ENCODE results near the gene TMEM254.
"Not testable (repeated sequence)": the region's sequence is repeated elsewhere in the genome, so short reads cannot be mapped to it uniquely, and the experiment has no call there.

TMEM254 gene

GRCh38 chr10:80050752-80051151 is 27.7 kb upstream of the TMEM254 start:
- TF ChIP-seq, protein P1, sequence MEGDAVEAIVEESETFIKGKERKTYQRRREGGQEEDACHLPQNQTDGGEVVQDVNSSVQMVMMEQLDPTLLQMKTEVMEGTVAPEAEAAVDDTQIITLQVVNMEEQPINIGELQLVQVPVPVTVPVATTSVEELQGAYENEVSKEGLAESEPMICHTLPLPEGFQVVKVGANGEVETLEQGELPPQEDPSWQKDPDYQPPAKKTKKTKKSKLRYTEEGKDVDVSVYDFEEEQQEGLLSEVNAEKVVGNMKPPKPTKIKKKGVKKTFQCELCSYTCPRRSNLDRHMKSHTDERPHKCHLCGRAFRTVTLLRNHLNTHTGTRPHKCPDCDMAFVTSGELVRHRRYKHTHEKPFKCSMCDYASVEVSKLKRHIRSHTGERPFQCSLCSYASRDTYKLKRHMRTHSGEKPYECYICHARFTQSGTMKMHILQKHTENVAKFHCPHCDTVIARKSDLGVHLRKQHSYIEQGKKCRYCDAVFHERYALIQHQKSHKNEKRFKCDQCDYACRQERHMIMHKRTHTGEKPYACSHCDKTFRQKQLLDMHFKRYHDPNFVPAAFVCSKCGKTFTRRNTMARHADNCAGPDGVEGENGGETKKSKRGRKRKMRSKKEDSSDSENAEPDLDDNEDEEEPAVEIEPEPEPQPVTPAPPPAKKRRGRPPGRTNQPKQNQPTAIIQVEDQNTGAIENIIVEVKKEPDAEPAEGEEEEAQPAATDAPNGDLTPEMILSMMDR (IDR thresholded peaks at IDR 0.05; ENCODE audit: low read depth, low read length): no peak
- no peak for DNase-seq (ENCODE audit: extremely low read depth, low read depth)

DNA sequence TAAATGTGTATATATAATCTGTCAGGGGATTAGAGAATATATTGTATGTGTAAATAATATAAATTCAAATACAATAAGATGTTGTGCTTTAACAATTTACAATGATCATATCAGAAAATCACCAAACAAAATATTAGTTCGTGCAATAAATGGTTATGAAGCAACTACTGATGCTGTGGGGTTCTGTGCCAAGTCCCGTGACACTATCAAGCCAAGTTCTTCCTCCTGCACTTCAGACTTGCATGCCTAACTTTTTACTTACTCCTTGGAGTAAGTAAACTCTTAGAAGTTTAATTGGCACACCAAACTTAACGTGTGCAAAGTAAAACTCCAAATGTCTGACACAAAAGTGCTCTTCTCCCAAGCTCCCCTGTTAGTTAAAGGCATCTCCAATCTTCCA is 26.5 kb upstream of the TMEM254 start:
- DNase-seq (ENCODE audit: extremely low read depth, low read depth): no peak
- TF ChIP-seq, protein P1 (IDR thresholded peaks at IDR 0.05; ENCODE audit: low read depth, low read length): no peak

GRCh38 chr10:80055760-80056159 is 22.7 kb upstream of the TMEM254 start:
- TF ChIP-seq, protein P1 (IDR thresholded peaks at IDR 0.05; ENCODE audit: low read depth, low read length): no peak
- no peak for DNase-seq (ENCODE audit: extremely low read depth, low read depth)

DNA sequence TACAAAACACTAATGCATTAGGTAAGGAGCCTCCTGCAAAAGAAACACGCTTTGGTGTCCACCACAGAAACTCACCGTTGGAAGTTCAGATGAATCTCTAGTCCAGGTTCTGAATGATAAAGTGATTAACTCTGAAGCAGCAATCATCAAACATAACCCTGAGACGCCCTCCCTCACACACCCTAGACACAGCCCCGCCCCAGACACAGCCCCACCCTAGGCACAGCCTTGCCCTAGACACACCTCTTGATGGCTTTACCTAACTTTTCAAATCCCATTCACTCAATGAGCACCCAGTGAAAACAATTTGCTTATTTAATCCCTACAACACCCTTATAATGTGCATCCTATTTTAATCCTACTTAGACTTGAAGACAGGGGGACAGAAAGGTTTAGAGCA is 21.3 kb upstream of the TMEM254 start:
- TF ChIP-seq, protein P1 (IDR thresholded peaks at IDR 0.05; ENCODE audit: low read depth, low read length): no peak
- no peak for DNase-seq (ENCODE audit: extremely low read depth, low read depth)

DNA sequence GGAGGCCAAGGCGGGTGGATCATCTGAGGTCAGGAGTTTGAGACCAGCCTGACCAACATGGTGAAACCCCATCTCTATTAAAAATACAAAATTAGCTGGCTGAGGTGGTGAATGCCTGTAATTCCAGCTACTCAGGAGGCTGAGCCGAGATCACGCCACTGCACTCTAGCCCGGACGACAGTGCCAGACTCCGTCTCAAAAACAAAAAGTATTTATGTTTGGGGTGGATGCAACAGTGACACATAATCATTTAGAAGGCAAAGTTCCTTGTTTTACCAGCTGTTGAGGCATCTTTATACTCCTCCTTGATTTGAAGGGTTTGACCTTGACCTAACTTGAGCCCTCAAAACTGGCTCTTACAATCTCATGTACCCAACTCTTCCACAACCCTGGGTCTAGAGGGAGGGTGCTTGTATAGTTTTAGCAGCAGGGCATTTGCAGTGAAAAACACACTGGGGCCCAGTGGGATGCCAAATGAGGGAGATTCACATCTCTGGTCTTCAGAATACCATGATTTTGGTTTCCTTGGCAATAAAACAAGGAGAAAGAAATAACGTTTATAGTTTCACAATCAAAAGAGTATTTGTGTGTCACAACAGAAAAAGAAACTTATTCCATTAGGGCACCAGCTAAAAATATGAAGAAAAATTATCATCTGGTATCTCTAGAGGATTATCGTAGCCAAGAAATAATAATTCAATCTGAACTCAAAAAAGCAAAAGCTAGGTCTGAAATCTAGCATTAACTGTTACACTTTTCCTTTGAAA is 14.2 kb upstream of the TMEM254 start:
- TF ChIP-seq, protein P1 (IDR thresholded peaks at IDR 0.05; ENCODE audit: low read depth, low read length): no peak
- DNase-seq (ENCODE audit: extremely low read depth, low read depth): no peak

DNA sequence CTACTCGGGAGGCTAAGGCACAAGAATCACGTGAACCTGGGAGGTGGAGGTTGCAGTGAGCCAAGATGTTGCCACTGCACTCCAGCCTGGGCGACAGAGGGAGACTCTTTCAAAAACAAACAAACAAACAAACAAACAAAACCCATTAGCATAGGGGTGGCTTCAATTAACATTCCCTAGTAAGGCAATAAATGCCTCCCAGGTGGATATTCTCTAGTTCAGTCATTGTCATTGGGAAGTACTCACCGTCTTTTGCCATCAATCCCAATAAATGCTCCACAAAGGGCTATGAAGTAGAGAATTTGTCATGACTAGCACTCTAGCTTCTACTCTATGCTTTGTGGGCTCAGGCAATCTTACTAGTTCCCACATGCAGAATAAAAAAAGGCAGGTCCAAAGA is 11.7 kb upstream of the TMEM254 start:
- DNase-seq (ENCODE audit: extremely low read depth, low read depth): no peak
- TF ChIP-seq, protein P1 (IDR thresholded peaks at IDR 0.05; ENCODE audit: low read depth, low read length): no peak

DNA sequence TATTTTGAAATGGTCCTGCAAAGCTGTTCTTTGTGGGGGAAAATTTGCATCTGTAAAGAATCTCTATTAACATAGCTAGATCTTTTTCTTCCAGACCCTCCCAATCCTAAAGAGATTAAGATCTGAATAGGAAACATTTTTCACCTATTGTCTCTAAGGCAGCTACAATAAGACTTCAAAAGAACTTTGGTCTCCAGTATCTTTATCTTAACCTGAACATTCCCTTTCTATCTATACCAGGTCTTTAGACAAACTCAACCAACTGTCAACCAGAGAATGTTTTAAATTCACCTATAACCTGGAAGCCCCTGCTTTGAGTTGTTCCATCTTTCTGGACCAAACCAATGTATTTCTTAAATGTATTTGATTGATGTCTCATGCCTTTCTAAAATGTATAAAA is 10.6 kb upstream of the TMEM254 start:
- not testable (repeated sequence) for DNase-seq (ENCODE audit: extremely low read depth, low read depth)

DNA sequence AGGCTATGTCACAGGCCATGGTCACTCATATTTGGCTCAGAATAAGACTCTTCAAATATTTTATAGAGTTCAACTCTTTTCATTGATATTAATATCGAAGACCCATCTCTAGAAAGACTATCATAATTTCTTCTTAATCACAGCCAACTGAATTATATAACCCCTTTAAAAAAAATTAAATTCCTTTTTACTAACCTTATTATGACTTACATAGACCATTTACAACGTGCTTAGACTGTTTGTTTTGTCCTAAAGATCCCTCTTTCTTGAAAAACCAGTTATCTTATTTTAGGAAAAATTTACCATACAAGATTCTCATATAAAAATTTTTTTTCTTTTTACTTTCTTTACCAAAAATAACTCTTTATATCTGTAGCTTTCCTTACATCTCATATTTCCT is 10.2 kb upstream of the TMEM254 start:
- no peak for DNase-seq (ENCODE audit: extremely low read depth, low read depth)
- TF ChIP-seq, protein P1 (IDR thresholded peaks at IDR 0.05; ENCODE audit: low read depth, low read length): no peak

Data from AG09319 (cell line).